T-helper 1 cell (primary cell): Measurements from ENCODE around the gene SETD9.

ENCODE experiments used
- DNase-seq, 5 donors: peaks; one replicate each; pipeline ENCODE4 v3.0.0-alpha.2; 2012 to 2020

The SETD9 gene

DNA sequence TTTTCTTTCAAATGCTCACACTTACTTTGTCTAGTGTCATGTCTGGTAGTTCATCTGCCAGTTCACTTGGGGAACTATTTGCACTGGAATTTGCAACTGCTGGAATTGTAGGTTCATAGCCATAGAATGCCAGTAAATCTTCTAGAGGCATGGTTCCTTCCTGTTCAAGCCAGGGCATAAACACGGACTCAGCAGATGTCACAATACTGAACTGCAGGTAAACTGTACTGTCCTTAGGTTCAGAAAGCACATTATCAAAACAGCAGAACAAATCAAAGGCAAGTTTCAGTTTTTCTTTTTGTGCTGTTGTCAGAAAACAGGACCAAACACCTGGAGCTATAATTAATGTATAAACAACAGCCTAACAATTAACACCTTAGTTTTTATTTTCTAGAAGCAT, 29.5 kb downstream of the SETD9 start:
- DNase-seq = no peak

DNA sequence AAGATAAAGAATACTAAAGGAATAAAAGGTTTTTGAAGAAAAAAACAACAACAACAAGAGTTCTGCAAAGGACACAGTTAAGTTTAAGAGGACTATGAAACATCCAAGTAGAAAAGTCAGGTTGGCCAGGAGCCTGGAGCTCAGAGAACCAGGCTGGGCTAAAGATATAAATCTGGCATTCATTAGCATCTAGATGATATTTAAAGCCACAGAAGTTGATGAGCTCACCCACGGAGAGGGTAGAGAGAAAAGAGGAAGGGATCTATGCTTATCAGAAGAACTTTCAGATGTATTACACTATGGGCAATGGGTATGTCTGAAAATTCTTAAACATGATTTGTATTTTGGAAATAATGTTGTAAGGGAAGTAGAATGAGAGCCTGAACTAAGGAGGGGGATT, 32.6 kb downstream of the SETD9 start:
- no peak for DNase-seq

DNA sequence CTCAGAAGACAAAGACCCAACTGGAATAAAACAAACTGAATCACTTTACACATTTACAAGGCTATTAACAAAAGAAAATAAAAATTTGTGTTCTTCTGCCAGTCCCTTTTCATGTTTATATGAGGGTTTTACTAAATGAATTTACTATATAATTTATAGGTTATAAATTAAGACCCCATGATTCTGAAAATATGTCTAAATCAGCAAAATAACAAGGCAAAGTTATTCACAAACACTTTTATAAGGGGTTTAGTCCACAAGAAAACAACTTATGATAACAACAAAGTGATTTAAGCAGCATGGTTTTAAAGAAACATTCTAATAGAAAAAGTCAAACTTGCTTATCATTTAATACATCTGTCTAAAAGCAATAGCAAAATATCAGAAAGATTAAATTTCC, 37.7 kb downstream of the SETD9 start:
- no peak for DNase-seq

DNA sequence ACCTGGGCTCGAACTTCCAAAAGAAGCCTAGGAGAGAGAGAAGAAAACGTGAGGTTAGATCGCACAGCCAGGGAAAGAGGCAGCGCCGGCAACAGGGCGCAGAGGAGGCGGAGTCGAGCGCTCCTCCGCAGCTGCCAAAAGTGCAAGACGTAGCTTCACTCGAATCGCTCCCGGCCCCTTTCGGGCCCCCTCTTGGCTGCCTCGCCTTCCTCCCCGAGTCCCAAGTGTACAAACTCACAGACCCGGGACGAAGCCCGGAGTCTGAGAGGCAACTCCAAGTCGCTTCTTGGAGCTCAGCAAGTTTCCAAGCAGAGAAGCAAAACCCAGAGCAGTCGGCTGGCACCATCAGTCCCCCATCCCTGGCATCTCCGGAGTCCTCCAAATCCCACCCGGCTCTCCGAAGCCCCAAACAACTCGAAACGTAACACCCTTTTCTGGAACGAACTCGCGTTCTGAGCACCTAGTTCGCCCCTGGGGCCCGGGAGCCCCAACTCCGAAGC, 41.3 kb downstream of the SETD9 start:
- DNase-seq = peak; percentile 19 to 54 (median 35)

DNA sequence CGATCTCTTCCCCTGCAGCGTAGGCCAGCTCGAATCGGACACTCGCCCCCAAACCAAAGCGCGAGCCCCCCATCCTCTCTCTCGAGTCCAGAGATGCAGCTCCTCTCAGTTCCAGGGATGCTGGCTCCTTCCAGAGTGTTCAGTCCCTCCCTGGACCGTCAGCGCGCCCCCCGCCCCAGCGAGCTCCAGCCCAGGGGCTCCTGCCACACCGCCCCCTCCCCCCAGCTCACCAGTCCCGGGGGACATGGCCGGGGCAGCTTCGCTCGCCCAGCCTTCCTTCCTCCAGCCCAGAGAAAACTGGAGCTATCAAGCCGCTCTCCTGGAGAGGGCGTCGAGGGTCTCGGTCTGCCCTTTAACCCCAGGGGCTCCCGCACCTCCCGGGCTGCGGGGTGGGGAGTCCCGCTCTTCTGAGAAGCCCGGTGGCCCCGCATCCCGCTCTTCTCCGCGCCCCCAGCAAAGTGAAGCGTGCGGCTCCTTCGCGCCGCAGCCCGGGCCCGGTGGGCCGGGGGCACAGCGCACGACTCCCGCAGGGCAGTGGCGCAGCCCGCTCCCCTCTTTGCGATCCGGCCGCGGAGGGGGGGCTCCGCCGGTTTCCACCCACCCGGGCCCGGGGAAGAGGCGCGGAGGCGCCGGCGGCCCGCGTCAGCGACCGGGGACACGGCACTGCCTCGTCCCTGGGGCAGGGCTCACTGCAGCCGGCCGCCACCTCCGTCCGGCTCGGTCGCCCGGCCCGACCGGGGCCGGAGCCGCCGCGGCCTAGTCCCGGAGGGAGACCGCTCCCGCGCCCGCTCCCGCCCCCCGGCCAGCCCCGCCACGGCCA, 41.9 kb downstream of the SETD9 start:
- peak in 4 of 5 donors; percentile 4 to 25 (median 12) for DNase-seq

DNA sequence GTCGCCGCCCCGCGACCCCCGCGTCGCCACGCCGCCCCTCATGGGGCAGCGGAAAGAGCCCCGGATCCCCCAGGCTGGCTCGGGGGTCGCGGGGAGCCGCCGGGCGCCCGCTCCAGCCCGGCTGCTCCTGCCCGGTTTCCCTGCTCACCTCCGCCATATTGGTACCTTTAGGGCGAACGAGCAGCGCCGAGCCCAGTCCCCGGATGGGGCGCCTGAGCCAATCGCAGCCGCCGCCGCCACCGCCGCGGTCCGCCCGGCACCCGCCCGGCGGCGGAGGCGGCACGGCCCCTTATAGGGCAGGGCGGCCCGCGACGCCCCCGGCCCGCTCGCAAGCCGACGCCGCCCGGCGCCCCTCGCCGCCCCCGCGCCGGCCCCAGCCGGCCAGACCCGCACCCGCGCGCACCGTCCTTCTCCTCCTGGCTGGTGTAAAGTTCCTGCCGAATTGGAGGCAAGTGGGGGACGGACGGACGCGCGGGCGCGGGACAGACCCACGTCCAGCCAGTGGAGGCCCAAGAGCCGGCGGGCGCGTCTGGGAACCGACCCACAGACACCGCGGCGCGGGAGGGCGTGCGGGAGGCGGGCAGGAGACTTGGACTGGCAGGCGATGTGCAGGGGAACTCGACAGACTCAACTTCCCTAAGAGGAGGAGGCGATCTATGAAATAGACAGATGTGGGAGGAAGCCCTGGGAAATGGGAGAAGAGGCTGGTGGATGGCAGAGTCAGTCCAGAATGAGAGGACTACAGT, 42.7 kb downstream of the SETD9 start, which contains the start of gene MIER3:
TSS of gene MIER3 (minus strand) at position 178 of the 746 bp plus-strand sequence. CDS start at position 157, 21 bp downstream.
- DNase-seq = peak; percentile 56 to 79 (median 73)

DNA sequence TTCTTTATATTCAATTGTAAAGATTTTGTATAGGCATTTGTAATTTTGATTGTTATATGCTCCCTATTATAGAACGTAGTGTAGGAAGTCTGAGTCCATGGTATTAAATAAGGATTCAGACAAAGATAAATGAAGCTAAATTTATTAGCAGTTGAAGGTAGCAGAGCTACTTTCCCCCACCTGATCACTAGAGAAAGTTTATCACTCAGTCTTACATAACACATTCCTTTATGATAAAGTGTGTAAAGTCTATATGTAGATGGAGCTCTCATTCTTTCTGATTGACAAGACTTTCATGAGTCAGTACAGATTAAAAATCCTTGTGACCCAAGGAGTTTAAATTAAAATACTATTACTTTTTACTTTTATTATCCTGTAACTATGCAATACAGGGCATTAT, 44.9 kb downstream of the SETD9 start:
- DNase-seq = no peak

DNA sequence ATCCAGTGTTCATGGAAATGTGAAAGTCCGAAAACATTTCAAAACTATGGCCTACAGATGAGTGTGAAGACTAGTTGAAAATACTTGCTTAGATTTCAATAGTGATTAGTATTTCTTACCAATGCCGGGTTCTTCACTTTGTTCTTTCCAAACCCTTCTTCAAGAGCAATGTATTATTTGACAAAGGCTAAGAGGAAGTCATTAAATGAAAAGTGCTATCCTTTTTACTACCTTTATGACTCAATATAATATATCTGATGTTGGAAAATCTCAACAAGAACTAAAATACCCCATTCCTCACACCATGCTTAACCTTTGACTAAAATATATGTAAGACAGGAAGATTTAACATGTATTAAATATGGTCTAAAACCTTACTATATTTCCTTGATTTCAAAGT, 49.2 kb downstream of the SETD9 start:
- no peak for DNase-seq

DNA sequence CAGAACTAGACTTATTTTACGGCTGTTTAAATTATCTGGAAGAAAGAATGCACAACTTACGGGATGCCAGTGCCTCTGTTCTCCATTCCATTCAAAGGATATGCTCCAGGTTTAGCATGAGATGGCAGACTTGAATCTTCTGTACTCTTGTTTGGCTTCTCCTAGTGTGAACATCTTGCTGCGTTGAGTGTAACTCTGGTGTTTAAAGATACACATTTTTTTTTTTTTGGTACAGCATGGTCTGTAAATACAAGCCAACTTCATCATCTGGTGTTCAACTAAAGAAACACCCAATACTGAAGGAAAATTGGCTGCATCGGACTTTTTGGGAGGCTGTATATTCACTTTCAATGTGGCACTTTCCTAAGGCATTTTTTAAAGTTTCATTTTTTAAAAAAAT, 49.9 kb downstream of the SETD9 start:
- no peak for DNase-seq

DNA sequence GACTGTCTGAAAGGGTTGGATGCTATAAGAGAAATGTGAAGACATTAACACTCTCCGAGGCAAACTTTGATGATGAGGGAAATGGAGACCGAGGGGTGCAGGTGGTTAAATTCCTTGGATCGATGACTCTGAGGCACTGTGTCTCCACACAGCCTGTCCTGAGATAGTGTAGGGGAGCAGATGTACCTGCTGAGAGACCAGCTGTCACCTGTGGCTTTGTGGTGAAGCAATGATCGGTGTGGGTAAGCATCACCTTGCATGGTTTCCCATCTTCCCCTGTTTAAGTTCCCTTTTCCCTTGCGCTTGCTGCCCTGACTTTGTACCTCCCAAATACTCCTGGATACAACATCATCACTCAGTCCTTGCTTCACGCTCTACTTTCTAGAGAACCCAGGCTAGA, 52.4 kb downstream of the SETD9 start:
- no peak for DNase-seq

DNA sequence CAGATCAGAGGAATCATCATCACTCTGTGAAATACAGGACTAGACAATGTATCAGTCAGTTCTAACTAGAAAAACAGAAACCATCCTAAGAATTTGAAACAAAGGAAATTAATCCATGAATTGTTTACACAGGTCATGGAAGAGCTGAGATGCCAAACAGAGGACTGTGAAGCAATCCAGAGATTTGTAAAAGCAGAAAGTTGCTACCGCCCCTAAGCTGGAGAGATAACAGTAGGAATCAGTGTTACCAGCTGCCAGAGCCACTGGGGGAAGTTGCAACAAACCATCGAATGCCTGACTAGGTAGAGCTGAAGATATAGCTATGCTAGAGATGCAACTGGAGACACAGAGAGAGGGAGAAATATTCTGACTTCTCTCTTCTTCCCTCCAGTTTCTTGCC, 52.9 kb downstream of the SETD9 start:
- DNase-seq = no peak

DNA sequence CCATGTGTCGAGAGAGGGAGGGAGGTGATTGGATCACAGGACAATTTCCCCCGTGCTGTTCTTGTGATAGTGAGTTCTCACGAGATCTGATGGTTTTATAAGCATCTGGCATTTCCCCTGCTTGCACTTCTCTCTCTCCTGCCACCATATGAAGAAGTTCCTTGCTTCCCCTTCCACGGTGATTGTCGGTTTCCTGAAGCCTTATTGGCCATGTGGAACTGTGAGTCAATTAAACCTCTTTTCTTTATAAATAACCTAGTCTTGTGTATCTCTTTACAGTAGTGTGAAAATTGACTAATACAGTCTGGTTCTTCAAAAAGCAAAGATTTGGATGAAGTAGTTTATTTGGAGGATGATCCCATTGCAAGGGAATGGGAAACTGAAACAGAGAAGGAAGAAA, 53.9 kb downstream of the SETD9 start:
- no peak for DNase-seq

DNA sequence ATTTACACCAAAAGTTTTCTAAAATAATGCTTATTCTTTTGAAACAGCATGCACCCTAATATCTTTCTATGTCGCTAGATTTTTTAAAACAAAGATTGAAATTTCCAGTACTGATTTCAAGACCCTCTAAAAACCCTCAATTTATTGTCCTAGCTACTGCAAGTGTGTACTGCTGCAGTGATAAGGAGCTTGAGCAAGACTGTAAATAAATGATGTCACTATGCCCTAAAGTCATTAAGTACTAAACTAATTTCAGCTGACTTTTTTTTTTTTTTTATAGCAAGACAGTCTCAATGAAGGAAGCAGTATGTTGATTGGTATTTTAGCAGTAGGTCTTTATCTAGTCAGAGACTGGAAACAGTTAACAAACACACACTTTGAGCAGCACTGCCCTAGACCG, 54.8 kb downstream of the SETD9 start:
- no peak for DNase-seq
